NCI-H1930 (cell line): ENCODE results near the gene GPR180.

Experiments used
- DNase-seq, 2 experiments: peaks; one replicate each; lab custom pipeline; 2025; lab: John Stamatoyannopoulos, UW

Gene GPR180

DNA sequence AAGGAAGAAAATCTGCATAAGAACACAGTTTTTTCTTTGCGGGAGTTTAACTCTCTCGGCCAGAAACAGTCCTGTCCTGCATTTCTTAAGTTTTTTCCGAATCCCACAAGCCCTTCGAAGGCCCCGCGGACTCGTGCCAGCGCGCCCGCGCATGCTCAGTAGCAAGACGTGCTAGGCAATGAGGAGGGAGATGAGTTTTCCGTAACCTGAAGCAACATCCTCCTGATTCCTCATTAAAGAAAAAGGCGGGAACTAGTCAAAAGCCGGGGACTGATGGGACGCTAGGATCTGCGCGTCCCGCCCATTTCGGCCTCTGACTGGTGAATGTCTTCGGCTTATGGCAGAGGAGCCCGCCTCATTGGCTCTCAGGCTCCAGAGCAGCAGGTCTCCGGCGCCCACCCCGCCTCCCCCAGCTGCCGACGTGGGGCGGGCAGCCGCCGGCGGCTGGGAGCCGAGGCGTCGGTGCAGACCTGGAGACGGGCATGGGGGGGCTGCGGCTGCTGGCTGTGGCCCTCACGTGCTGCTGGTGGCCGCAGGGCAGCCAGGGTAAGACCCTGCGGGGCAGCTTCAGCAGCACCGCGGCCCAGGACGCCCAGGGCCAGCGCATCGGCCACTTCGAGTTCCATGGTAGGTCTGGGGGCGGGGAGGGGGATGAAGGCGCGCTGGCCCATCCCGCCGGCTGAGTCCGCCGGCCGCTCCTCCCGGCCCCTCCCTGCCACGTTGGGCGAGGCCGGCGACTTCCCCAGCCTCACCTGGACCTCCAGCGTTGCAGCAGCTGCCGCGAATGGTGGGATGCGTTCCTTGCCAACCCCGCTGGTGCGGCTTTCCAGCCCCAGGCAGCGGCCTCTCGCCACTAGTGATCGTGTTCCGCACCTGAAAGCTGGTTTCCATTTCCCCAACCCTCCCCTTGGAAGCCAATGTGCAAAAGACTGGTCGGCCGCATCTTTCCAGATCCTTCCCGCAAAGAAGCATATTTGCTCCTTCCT is at the start of gene GPR180:
Gene GPR180, plus strand, starts transcription at position 412 of the 986 bp plus-strand sequence. Its CDS starts 71 bp downstream, at position 483.
- peak; percentile 98 for DNase-seq

DNA sequence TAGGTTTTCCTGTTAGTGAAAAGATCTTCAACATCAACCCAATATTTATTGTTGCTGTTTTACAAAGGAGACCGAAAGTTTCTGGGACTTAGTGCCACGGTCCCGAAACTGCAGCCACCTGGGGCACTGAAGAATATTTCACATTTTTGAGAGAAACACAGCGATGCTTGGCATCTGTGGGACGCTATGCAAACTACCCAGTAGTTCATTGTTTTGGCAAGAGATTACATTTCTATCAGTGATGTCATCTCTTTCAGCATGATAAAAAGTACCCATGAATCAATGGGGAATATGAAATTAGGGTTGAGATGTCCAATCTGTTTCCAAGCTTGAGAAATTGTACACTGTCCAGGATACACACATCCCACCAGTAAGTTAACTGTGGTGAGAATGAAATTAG is 49.6 kb upstream of the GPR180 start:
- DNase-seq: no peak

DNA sequence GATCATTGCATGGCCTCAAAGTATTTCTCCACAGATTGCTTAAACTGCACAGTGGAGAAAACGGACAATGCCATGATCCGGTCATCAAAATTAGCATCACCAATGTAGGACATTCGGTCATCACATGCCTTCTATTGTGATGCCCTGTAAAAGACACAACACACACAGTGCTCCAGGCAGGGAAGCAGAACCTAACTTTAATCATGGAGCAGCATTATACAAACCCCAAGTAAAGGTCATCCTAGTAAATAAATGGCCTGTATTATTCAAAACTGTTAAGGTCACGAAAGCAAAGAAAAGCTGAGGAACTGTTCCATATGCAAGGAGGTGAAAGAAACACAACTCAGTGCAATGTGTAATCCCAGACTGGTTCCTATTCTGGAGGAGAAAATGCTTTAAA is 47.9 kb upstream of the GPR180 start:
- no peak for DNase-seq

DNA sequence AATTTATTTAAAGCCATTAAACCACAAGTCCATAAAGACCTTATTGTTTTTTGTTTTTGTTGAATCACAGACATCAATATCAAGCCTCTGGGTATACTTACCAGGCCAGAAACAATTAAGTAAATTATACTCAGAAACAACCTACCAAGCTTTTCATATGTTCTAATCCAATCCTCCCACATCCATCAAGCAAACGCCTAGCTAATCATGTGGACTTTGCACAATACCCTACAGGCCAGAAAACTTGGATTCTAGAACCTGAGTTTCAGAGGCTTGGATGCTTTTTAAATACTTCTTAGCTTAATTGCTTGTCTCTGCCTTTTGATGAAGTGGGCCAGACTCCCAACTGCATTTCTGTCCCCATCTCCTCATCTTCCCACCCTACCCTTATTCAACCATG is 45.6 kb upstream of the GPR180 start:
- DNase-seq: no peak

DNA sequence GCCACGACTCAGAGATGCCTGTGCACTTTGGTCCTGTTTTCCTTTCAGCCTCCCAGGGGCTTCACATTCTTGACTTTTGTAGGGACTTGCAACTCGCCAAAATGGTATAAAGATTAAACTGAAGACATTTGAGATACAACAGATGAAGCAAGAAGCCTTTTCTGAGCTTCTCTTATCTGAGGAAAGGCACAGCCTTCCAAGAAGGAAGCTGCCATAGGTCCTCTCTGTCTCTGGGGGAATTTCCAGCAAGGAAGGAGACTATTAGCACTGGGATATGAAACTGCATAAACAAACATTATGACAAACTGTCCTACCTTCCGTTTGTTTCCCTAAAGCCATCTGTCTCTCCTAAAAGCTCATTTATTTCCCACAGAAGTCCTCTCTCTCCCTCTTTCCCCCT is 45.0 kb upstream of the GPR180 start:
- no peak for DNase-seq

DNA sequence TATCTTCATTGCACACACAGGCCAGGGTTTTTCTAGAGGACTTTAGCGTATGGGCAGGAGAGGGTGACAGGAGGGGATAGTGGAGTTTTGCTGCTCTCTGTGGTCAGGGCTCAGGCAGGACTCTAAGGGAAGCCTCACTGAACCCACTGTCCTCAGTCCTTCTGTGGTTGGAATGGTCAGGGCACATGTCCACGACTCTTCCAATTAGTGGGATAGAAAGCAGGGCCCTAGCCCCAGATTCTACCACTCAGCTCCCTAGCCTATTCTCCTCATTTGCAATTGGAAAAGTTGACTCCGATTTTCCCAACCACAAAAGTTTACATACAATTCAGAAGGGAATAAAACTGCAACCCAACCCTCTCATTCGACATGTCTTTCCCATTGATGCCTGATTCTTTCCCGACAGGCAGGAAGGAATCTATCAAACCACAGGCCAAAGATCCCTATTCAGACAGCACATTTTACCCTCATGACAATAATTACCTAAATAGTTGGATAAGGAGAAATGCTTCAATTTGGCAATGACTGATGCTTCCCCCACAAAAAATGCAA is 43.9 kb upstream of the GPR180 start:
- no peak for DNase-seq

DNA sequence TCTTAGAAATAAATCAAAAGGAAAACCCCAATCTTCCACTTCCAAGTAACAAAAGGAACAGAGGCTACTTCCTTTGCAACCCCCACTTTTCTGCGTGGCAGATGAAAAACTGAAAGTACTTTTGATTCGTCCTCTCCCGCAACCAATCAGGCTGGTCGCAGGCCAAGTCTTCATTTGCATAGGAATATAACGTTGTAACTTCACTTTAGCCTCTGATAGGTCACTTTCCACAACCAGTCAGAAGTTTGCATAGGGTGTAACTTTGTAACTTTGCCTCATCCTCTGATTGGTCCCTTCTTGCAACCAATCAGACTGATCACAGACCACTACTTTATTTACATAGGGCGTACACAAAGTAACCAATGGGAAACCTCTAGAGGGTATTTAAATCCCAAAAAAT is 42.9 kb upstream of the GPR180 start:
- no peak for DNase-seq

DNA sequence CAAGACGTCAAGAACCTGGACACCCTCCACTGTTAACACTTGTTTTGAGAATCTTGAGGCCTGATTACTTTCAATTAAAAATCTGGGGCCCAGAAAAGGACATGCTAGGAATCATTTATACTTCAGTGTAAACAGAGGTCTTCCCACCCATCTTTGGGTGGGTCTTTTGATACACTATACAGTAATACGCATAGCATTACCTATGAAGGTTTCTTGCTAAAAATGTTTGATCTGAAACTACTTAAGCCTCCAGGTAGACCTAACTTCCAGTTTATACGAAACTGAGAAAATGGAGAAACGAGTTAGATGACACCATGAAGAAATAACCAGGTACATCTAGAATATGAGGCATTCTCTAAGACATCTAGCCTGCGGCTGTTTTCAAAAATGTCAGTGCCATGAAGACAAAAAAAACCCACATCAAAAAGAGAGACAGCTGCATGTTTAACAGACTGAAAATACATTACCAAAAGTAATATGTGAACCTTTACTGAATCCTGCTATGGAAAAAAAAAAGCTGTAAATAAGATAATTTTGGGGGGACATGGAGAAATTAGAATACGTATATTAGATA is 42.3 kb upstream of the GPR180 start:
- no peak for DNase-seq

DNA sequence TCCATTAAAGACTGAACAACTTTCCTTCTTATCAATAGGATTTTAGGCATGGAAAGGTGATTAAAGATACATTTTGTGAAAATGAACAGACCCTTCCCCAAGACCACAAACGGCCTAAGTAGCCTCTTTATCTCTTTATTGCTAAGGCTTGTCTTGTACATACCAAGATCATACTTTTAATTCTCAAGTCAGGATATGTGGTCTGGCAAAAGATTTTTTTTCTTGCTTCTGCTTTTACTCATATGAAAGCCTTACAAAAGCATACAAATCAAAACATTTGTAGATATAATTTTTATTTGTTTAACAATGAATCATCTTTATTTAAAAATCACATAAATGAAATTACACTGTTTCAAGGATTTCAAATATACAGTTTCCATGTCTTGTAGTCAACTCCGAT is 41.5 kb upstream of the GPR180 start:
- no peak for DNase-seq

DNA sequence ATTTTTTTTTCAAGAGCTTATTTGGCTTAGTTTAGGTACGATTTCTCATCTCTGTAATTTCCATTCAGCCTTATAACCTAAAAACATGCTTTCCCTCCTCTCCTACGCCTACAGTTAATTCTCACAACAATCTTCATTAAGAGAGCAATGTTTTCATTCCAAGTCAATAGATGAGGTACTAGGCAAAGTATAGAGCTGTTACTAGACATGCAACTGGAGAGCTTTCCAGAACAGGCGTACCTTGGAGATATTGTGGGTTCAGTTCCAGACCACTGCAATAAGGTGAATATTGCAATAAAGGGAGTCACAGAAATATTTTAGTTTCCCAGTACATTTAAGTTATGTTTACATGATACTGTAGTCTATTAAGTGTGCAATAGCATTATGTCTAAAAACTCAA is 40.5 kb upstream of the GPR180 start:
- no peak for DNase-seq

DNA sequence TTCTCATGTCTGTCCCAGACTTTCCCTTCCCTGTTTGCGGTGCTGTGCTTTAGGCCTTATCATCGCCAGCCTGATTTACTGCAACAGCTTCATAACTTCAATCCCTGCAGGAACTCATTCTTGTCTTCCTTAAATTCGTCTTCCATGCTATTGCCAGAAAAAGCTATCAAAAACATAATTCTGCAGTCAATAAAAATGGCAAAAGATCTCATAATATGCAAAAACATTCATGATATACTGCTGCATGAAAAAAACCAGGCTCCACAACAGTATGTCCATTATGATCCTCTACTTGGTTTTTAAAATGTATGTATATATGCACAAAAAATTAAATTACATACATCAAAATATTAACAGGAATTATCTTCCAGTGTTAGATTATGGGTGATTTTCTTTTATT is 34.1 kb upstream of the GPR180 start:
- DNase-seq: no peak

DNA sequence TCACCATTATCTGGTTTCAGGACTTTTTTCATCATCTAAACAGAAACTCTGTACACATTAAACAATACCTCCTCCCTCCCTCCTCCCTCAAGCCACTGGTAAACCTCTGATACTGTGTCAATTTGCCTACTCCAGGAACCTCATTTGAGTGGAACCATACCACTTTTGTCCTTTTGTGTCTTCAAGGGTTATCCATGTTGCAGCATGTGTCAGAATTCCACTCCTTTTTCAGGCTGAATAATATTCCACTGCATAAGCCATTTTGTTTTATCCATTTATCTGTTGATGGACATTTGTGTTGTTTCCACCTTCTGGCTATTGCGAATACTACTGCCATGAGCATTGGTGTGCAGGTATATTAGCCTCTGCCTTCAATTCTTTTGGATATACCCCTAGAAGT is 33.2 kb upstream of the GPR180 start:
- no peak for DNase-seq

DNA sequence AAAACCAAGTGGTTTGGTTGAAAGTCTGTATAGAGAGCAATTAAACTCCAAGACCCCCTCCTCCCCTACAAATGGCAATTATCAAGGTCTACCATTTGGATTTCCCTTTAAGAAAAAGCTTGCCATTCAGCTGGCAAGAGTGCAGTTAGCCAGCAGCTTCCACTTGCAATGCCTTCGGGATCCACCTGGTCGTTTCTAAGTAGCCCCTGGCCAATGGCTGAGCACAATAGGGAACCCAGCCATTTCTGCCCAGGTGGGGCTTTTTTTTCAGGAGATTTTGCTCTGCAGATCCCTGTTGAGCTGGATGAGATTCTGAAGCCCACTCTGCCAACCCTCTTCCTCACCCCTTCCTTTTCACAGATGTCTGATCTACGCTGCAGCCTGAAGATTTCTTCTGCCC is 32.0 kb upstream of the GPR180 start:
- DNase-seq: no peak

DNA sequence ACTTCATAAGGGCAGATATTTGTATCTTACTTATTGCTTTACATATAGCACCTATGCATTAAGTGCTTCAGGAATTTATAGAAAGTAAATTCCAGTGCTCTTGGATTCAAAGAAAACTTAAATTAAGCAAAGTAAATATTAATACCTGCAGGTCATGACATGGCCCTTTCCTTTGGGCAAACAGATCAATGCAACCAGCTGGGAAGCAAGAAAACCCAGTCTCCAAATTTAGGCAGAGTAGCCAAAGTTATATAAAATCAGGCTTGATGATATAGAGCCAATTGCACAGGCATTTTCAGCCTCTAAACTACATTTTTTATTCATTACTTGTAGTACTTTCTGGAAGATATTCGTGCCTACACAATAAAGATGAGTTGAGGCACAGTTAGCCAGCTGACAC is 22.6 kb upstream of the GPR180 start:
- no peak for DNase-seq

DNA sequence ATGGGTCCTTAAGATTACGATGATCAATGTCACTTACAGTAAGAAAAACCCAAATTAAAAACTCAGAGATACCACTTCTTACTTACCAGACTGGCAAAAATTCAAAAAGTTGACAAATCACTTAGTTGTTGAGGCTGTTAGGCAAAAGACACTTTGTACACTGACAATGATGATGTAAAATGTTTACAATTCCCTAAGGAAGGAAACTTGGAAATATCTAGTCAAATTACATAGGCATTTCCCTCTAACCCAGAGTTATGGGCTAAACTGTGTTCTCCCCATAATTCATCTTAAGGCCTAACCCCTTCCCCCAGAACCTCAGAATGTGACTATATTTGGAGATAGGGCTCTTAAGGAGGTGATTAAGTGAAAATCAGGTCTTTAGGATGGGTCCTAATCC is 17.7 kb upstream of the GPR180 start:
- DNase-seq: no peak

DNA sequence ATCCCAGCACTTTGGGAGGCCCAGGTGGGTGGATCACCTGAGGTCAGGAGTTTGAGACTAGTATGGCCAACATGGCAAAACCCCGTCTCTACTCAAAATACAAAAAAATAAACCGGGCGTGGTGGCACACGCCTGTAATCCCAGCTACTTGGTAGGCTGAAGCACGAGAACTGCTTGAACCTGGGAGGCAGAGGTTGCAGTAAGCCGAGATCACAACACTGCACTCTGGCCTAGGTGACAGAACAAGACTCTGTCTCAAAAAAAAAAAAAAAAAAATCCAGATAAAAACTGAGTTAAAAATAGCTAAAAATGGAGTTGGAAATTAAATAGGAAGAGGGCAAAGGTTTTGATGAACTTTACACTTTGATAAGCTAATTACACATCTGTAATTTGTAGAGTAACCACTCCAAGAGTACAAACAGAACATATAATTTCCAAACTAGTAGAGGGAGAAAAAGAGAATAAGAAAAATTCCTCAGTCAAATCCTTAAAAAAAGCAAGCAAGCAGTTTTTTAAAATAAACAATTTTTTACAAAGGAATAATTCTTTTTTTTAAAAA is 16.0 kb upstream of the GPR180 start:
- no peak for DNase-seq

DNA sequence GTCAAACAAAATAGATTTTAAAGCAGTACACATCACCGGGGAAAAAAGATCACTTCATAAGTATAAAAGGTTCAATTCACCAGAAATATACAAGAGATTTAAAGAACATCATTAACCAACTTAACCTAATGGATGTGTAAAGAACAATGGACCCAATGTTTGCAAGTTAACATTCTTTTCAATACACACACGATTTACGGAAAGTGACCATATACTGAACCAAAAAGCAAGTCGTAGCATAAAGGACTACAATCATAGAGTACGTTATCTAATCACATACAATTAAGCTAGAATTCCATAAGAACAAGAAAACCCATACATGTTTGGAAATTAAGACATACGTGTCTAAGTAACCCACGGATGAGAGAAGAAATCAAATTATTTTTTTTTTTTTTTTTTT is 15.3 kb upstream of the GPR180 start:
- no peak for DNase-seq

DNA sequence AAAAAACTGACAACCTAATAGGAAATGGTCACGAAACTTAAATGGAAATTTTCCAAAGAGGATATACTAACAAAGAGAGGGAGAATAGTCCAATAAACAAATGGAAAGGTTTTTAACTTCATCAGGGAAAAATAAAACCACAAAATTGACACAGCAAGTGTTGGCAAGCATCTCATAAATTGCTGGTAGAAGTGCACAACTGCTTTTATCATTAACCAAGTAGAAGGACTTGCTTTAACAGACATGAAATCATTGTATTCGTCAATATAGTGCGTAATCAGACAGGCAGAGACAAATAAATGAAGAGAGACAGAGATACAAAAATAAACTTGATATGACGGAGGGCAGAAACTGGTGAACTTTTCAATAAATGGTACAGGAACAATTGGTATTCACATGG is 13.1 kb upstream of the GPR180 start:
- no peak for DNase-seq

DNA sequence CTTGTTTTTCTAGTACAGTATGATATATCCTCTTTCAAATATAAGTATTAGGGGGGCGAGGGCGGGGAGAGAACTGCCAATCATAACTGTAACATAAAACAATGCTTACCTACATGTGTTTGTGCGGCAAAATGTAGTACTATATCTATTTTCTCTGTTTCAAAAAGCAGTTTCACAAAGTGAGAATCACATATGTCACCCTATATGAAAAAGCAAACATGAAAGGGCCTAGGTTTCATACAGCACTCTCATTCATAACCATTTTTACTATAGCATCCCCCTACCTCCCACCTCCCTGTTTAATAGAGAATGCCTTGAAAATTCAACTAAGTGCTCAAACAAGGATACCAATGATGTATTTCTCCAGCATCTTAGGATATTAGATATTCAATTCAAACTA is 10.9 kb upstream of the GPR180 start:
- DNase-seq: no peak

DNA sequence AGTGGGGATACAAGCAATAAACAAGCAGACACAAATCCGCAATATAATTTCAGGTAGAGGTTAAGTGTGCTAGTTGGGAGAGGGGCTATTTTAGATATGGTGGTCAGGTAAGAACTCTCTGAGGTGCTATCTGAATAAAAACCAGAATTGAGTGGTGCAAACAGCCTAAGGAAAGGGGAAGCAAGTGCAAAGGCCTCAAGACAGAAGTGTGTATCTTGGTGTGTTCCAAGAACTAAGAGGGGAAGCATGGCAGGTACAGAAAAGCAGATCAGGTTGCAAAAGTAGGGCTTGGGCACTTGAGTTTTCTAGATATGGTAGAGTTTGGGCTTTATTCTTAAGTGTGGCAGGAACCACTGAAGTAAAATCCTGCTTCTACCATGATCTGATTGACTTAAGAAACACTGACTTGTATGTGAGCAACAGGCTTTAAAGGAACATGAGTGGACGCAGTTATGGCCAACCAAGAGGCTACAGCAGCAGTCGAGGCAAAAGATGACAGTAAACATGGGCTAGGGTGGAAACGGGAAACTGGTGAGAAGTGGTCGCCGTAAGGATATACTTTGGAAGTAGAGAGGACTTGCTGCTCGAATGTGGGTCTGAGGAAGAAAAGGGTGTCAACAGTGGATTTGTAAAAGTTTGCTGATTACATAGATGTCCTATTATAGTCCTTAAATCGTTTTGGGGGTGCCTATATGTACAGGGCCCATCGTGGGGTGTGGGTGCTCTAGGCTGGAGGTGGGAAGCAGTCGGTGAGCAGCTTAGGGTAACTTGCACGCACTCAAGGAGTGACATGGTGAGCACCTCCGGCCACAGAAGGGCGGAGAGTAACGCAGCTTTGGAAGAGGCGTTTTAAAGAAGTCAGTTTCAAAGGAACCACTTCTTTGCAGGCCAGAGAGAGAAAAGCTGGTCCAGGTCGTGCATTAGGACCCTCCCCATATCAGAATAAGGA is 6.4 kb upstream of the GPR180 start:
- DNase-seq: no peak

DNA sequence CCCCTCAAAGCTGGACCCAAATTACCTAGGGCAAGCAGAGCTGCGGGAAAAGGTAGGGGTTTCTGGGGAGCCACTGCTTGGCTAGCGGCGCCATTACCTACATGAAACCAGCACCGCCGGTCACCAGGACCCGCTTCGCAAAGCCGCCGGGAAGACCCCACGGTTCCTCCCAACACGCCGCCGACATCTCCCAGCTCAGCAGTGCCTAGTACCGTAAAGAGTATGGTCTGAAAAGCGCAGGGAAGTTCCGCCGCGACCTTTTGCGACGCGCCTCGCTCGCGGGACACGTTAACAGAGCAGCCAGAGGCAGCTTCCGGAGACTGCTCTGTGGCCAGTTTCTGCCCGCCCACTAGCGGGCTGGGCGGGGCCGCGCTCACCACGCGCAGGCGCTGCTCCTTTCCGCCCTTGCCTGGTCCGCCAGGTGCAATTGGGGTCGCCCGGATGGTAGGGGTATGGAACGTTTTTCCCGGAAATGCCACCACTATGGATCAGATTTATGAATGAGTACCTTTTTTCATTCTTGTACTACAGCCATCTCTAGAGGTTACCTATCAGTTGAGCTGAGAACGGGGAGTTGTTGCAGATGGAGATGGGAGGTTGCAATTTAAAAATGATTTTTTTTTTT is 5.6 kb upstream of the GPR180 start, which contains the start of gene TGDS:
Gene TGDS, minus strand, starts transcription at position 203 of the 625 bp plus-strand sequence. Its CDS starts 16 bp downstream, at position 187.
- peak; percentile 92 to 94 for DNase-seq
